GM10248 (cell line): ENCODE data around the gene CRYBG3.
"Not testable (repeated sequence)": the region's sequence is repeated elsewhere in the genome, so short reads cannot be mapped to it uniquely, and the experiment has no call there.

Experiments
- CTCF ChIA-PET: fragments of 300-600 bp; sonication (Branson Sonifier 250); formaldehyde crosslinking; extraction: SDS; loops from one replicate; lab custom pipeline; 2021; ENCODE audit warnings: antibody characterized with exemption; lab: Yijun Ruan, JAX
- POLR2A ChIA-PET: fragments of 350-650 bp; sonication (Branson Sonifier 250); formaldehyde crosslinking; extraction: SDS; loops from one replicate; lab custom pipeline; 2020; ENCODE audit warnings: antibody characterized with exemption; lab: Yijun Ruan, JAX
- DNase-seq: peaks from one replicate; pipeline ENCODE4 v3.0.0; 2012; ENCODE audit errors: extremely low spot score
- CTCF ChIP-seq: IDR thresholded peaks from 2 replicates; pipeline ENCODE4 v1.5.1; 2012; ENCODE audit warnings: mild to moderate bottlenecking, low read depth; ENCODE audit errors: extremely low read depth, missing control alignments, control extremely low read depth

The CRYBG3 gene

GRCh38 chr3:97831140-97831539, 9.3 kb downstream of the CRYBG3 start:
- POLR2A ChIA-PET = no interaction called here
- CTCF ChIA-PET = interaction anchor here (1.3 kb wide), 1 partner anchor 9 kb away, joined by 6 read pairs; the partner anchor contains the start of gene CRYBG3
- no peak for DNase-seq
- no peak for TF ChIP-seq CTCF

DNA sequence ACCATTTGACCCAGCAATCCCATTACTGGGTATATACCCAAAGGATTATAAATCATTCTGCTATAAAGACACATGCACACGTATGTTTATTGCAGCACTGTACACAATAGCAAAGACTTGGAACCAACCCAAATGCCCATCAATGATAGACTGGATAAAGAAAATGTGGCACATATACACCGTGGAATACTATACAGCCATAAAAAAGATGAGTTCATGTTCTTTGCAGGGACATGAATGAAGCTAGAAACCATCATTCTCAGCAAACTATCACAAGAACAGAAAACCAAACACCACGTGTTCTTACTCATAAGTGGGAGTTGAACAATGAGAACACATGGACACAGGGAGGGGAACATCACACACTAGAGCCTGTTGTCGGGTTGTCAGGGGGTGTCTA, 11.4 kb downstream of the CRYBG3 start:
- DNase-seq, POLR2A ChIA-PET: not testable (repeated sequence)
- CTCF ChIA-PET = interaction anchor here (1.0 kb wide), 1 partner anchor 10 kb away, joined by 3 read pairs; no protein-coding TSS in a partner anchor

DNA sequence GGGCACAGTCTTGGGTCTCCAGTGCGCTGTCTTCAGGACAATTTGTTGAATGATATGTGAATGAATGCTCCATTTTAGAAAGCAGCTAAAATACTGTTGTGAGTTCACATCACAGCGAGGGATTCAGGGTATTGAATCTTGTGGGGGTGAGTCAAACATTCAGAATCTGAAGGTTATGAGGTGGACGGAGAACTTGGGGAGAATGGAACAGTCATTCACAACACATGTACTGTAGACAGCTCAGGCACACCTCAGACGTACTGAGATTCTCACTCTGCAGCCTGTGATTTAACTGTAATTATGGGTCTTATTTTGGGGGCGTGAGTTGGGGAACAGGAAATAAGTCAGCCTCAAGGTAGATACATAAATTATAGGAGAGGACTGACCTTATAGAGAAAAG, 13.9 kb downstream of the CRYBG3 start:
- CTCF ChIA-PET = no interaction called here
- DNase-seq = no peak
- POLR2A ChIA-PET = no interaction called here
- TF ChIP-seq CTCF = no peak

- DNase-seq = no peak
- ChIA-PET POLR2A (no interaction called here), CTCF (interaction anchor here (1.2 to 1.7 kb wide), 5 partner anchors 11 to 184 kb away, joined by 3 to 5 read pairs (median 3); no protein-coding TSS in a partner anchor)
- no peak for TF ChIP-seq CTCF
These were observed 16.6 kb downstream of the CRYBG3 start for GRCh38 chr3:97838393-97838792.

DNA sequence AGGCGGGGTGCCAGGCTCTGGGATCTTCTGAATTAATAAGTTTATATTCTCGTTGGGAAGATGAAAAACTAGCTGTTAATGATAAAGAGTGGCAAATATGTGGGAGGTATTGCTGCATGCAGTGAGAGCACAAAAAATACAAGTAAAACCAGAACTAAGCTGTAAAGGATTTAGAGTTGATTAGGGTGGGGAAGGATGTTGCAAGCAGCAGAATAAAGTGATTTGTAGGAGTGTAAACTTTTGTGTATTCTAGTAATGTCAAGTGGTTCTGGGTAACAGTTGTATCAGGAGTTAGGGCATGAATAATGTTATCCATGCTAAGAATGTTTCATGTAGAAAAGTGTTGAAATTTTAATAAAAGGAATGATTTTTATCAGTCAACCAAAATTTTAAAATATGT, 18.1 kb downstream of the CRYBG3 start:
- CTCF ChIA-PET = interaction anchor here (1.1 to 2.2 kb wide), 3 partner anchors 18 to 199 kb away, joined by 3 to 6 read pairs (median 3); partner anchors contain the start of gene CRYBG3
- DNase-seq = no peak
- POLR2A ChIA-PET = no interaction called here
- TF ChIP-seq CTCF = no peak

DNA sequence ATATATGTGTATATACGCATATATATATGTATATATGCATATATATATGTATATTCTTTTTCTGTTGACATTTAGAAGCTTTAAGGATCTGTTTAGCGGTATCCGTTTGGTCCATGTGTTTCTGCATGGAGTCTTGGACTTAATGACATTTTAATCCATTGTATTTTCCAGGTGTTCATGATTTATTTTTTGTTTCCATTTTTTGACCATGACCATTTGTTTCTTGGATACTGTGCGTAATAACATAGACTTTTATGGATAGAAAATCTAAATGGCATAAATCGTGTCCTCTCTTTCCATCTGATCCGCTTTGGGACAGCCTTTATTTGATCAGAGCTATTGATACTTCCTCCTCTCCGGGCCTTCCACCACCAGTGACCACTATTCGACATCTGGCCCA, 19.5 kb downstream of the CRYBG3 start:
- no peak for TF ChIP-seq CTCF
- ChIA-PET CTCF (interaction anchor here (2.2 kb wide), 1 partner anchor 19 kb away, joined by 6 read pairs; the partner anchor contains the start of gene CRYBG3), POLR2A (no interaction called here)
- no peak for DNase-seq

DNA sequence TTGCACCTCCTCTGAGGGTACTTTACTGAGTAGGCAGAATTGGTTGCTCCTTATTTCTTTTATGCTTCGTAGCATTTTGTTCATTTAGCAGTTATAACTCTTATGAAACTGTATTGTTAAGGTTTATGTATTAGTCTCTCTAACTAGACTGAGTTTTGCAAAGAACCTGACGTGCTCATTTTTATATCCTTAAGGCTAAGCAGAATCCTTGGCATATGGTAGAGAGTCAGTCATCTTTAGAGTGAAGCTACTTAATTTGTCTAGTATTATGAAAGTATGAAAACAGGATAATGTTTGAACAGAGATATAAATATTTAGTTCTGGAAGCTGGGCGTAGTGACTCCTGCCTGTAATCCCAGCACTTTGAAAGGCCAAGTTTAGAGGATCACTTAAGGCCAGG, 20.1 kb downstream of the CRYBG3 start:
- TF ChIP-seq CTCF = no peak
- CTCF ChIA-PET = interaction anchor here (2.2 kb wide), 1 partner anchor 20 kb away, joined by 6 read pairs; the partner anchor contains the start of gene CRYBG3
- POLR2A ChIA-PET = no interaction called here
- DNase-seq = no peak
